Ramos (cell line): ENCODE results near the gene TIMM23.

Experiments used
- in situ Hi-C: fragments of 300-500 bp; cut with MboI; formaldehyde crosslinking; loops from one replicate; pipeline ENCODE4 v1.14.3; 2022; ENCODE audit warnings: low sequenced_read_pairs; ENCODE audit not compliant: unreplicated experiment

Gene TIMM23

DNA sequence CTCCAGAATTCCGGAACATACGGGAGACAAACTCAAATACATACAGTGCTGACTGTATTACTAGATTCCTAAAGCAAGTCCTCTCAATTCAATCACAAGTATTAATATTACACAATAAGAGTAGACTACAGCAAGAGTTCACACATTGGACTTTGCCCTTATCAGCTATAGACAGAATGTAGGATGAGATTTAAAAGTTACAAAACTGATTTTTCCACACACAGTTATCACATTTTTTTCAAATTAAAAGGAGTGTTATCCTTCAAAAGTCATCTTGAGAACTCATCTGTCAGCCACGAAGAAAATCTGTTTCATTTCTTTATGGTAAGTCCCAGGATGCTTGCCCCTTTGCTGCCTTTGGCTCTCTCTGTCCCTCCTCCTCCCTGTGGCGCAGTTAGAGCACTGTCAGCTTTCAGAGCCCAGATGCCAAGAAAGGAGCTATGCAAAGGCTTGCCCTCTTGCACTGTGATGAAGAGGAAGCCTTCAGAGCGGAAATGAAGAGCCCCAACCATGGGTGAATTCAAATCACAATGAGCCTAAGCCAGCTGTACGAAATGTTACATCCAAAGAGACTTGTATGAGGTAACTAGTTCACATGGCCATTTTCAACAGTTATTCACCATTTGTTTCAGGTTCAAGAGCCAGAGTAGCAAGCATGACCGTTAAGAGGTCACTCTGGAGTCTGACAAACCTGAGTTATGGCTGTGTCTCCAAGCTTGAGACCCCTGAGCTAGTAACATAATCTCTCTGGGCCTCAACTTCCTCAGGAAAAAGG is 47.5 kb downstream of the TIMM23 start:
- in situ Hi-C loops: no loop called here

DNA sequence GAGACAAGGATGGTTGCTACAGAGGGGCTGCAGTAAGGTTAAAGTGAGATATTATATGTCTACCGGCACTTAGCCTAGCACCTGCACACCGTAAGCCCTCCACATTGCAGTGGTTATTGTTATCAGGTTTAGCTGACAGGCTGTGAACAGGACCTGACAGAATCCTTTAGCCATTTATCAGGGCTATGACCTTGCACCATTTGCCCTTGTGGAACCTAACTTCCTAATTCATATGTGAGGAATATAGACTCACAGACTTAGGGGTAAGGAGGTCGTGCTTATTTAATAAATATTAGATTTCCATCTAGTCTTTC is 48.0 kb downstream of the TIMM23 start:
- in situ Hi-C loops: no loop called here

GRCh38 chr10:46022978-46023702 is 50.9 kb downstream of the TIMM23 start:
- in situ Hi-C loops: no loop called here

DNA sequence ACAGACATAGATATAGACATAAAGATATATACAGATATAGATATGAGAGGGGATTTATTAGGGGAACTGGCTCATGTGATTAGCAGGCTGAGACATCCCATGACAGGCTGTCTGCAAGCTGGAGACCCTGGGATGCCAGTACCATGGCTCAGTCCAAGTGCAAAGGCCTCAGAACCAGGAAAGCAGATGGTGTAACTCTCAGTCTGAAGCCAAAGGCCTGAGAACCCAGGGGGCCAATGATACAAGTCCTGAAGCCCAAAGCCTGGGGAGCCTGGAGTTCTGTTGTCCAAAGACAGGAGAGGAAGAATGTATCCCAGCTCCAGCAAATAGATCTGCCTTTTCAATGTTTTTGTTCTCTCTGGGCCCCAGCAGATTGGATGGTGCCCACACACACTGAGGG is 52.7 kb downstream of the TIMM23 start:
- in situ Hi-C loops: loop anchor here (25.0 kb wide), 1 partner anchor 788 kb away; no protein-coding TSS in a partner anchor

- in situ Hi-C loops: loop anchor here (25.0 kb wide), 1 partner anchor 788 kb away; no protein-coding TSS in a partner anchor
Measured at GRCh38 chr10:46025406-46025805, 53.1 kb downstream of the TIMM23 start.

DNA sequence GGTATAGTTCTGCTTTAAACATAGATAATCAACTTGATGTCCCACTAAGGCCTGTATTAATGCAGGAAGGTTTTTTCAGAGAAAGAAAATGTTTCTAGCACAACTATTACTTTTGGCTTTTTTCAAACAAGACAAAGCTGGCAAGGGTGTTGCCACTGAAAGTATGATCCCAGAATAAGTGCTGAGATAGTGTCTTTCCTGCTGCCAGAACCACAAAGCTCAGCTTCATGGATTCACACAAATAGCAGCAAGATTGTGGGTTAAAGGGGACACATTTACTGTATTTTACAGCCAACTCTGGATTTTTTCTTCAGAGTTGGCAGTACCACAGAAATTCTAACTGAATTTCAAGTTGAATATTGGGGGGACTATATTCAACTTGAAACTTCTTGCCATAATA is 53.8 kb downstream of the TIMM23 start:
- in situ Hi-C loops: loop anchor here (25.0 kb wide), 1 partner anchor 789 kb away; no protein-coding TSS in a partner anchor

- in situ Hi-C loops: loop anchor here (25.0 kb wide), 1 partner anchor 792 kb away; no protein-coding TSS in a partner anchor
Measured at GRCh38 chr10:46028584-46029460, 56.5 kb downstream of the TIMM23 start.

DNA sequence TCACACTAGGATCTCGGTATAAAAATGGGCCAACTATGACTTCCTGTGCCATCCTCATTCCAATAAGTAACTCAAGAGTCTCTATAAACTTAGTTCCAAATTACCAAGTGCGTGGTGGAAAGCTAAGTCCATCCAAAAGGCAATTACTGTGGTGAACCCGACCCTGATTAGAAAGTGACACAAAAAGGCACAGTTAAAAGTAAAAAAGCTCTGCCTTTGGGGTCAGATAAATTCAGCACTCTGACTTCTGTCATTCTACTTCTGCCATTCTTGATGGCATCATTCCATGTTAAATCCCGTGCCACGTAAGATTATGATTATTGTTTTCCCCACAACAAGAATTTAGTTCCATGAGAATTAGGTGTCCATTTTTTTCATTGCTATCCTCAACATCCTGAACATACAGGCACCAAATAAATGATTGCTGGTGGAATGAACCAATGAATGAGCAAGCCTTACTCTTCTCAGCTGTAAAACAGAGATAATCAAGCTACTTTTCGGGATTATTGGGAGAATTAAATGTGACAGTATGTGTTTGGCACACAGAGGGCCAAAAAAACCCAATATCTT is 57.3 kb downstream of the TIMM23 start:
- in situ Hi-C loops: loop anchor here (25.0 kb wide), 1 partner anchor 792 kb away; no protein-coding TSS in a partner anchor

DNA sequence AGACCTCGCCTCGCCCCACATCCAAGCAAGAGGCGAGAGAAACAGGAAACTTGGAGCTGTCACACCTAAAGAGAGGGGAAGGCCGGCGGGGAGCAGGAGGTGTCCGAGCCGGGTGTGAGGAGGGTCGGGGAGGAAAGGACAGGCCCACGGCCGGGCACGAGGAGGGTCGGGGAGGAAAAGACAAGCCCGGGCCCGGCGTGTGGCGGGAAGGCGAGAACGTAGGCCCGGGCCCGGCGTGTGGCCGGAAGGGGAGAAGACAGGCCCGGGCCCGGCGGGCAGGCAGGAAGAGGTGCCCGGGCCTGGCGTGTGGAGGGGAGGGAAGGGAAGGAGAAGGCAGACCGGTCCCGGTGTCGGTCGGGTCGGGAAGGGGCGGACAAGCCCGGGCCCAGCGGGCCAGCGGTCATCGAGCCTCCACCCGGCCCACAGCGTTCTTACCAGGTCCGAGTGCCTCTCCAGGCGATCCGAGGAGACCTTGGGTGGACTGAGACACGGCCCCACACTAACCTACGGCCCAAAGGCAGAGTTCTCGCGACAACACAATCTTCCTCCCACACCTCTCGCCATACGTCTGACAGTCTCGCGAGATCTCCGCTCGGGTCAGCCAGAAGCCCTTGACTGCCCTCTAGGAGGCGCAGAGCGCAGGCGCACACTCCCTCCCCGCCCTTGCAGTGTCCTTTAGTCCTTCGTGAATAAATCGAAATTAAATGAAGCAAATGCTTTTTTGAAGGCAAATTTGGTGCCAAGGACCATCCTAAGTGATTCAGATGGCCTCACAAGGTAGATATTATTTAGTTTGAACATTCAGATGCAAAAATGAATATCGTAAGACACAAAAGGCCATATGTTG is 58.0 kb downstream of the TIMM23 start, which contains the start of gene NCOA4:
Gene NCOA4, minus strand, starts transcription at position 533 of the 847 bp plus-strand sequence. CDS start 13,943 bp downstream, outside the sequence.
- in situ Hi-C loops: loop anchor here (25.0 kb wide), 1 partner anchor 793 kb away; no protein-coding TSS in a partner anchor

DNA sequence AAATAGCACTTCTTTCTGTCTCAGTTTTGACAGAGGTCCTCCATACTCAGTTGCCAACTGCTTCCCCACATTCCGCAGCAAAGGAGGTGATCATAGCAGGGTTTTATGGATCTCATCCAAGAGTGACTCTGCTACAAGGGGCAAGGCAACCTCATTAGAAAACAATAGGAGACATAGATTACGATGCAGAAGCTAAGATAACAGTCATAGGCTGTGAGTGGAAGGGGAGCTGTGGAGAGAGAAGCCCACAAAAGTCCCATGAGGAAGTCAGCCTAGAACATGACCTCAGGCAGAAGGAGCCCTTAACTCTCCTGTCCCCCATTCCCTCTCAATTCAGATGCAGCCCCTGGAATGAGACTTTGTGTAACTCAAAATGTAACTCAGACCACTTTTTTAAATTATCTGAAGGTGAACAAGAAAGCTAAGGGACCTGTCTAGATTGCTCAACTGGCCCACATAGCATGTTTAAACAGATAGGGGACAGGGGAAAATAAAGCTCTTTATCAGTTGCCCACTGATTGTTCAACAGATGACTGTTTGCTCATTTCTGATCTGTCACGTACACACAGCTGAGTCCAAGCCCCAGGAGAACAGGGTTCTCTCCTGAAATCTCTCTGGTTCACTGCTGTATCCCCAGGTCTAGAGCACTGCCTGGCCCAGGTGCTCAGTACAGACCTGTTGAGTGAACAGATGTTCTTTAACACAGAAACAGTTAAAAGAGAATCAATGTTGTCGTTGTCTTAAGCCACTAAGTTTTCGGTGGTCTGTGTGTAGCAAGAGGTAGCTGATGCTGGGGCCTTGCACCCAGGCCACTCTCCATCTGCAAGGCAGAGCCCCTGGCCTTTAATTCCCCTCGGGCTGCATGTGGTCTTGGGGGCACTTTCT is 59.6 kb downstream of the TIMM23 start:
- in situ Hi-C loops: loop anchor here (25.0 kb wide), 1 partner anchor 795 kb away; no protein-coding TSS in a partner anchor

DNA sequence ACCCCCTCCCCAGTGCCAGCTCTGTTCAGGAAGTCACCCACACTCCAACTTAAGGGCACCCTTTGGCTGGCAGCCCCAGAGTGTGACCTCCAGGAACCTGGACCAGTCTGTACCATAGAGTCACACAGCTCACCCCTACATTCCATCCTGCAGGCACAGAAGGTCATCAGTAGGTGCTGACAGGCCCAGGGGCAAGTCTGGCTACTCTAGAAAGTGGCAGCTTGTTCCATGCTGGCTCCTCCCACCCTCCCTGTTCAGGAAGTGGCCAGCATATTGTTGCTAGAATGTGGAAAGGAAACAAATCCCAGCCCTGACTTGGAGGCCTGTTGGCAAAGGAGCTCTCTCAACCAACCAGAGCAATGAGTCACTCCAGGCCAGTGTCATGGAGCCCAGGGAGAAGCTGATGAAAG is 61.3 kb downstream of the TIMM23 start:
- in situ Hi-C loops: loop anchor here (25.0 kb wide), 1 partner anchor 796 kb away; no protein-coding TSS in a partner anchor

GRCh38 chr10:46035923-46036849 is 63.9 kb downstream of the TIMM23 start:
- in situ Hi-C loops: loop anchor here (25.0 kb wide), 1 partner anchor 799 kb away; no protein-coding TSS in a partner anchor

GRCh38 chr10:46037107-46037825 is 65.0 kb downstream of the TIMM23 start:
- in situ Hi-C loops: loop anchor here (25.0 kb wide), 1 partner anchor 800 kb away; no protein-coding TSS in a partner anchor

GRCh38 chr10:46040004-46040403 is 67.7 kb downstream of the TIMM23 start:
- in situ Hi-C loops: loop anchor here (25.0 kb wide), 1 partner anchor 803 kb away; no protein-coding TSS in a partner anchor

- in situ Hi-C loops: loop anchor here (25.0 kb wide), 1 partner anchor 805 kb away; no protein-coding TSS in a partner anchor
Measured at GRCh38 chr10:46042527-46042926, 70.2 kb downstream of the TIMM23 start.

DNA sequence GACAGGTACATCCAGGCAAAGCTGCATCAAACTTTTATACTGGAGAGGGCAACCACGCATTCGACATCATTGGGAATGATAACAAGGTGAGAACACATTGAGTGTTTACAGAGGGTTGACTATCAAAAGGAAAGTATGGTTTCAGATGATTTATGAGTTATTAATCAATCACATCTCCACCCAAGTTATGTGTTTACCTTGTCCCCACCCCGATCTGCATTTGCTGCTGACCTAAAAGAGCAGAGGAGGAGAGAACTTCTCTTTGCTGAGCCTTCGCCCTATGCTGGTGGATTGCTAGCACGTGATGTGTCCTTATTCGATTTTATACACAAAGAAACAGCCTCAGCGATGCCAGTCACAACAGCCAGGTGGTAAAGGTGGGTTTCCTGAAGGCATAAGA is 74.0 kb downstream of the TIMM23 start, which contains the start of gene MSMB:
Gene MSMB, minus strand, starts transcription at position 9 of the 400 bp plus-strand sequence. CDS start 32 bp downstream, outside the sequence.
- in situ Hi-C loops: loop anchor here (25.0 kb wide), 1 partner anchor 809 kb away; no protein-coding TSS in a partner anchor
